Activated CD8-positive, alpha-beta memory T cell treated with anti-CD3 and anti-CD28 coated beads, Interleukin-2, amount 10 ng/mL, durations not matched to agents 7 days and 5 days (primary cell): Measurements from ENCODE around the gene CHCHD1. TPM values are rescaled to one million over a fixed set of nuclear protein-coding genes. Genes with fewer than 3 reads are reported as not detected.

Source experiments
- ATAC-seq: fragments of 150-1000 bp; cut with Tn5 transposase; one replicate; pipeline ENCODE4 v1.10.0; 2021; ENCODE audit warnings: moderate library complexity
- CTCF ChIA-PET: fragments of 350-600 bp; sonication (Branson Sonifier 250); formaldehyde crosslinking; loops from one replicate; lab custom pipeline; 2021; ENCODE audit warnings: antibody characterized with exemption; lab: Charles Lee
- DNase-seq: peaks from one replicate; pipeline ENCODE4 v3.0.0-alpha.2; 2020
- H3K27ac Mint-ChIP-seq: one replicate; pipeline ENCODE4 v1.8.0; 2021; ENCODE audit warnings: mild to moderate bottlenecking, mixed read lengths
- H3K27me3 Mint-ChIP-seq: one replicate; pipeline ENCODE4 v1.8.0; 2021; ENCODE audit warnings: mixed read lengths
- H3K36me3 Mint-ChIP-seq: one replicate; pipeline ENCODE4 v1.8.0; 2021; ENCODE audit warnings: mild to moderate bottlenecking, mixed read lengths
- H3K4me1 Mint-ChIP-seq: one replicate; pipeline ENCODE4 v1.8.0; 2021; ENCODE audit warnings: mixed read lengths
- H3K4me3 Mint-ChIP-seq: one replicate; pipeline ENCODE4 v1.8.0; 2021; ENCODE audit warnings: mild to moderate bottlenecking, moderate library complexity, mixed read lengths
- H3K9me3 Mint-ChIP-seq: one replicate; pipeline ENCODE4 v1.8.0; 2022; ENCODE audit warnings: low read depth, mixed read lengths
- total RNA-seq, 2 experiments: library from RNA; stranded (reverse); gene quantifications; one replicate each; pipeline ENCODE4 v1.2.3, GENCODE V29; 2021

CHCHD1 gene
- total RNA-seq, 2 experiments from 2014 or later, result 29.0 to 36.2 TPM

DNA sequence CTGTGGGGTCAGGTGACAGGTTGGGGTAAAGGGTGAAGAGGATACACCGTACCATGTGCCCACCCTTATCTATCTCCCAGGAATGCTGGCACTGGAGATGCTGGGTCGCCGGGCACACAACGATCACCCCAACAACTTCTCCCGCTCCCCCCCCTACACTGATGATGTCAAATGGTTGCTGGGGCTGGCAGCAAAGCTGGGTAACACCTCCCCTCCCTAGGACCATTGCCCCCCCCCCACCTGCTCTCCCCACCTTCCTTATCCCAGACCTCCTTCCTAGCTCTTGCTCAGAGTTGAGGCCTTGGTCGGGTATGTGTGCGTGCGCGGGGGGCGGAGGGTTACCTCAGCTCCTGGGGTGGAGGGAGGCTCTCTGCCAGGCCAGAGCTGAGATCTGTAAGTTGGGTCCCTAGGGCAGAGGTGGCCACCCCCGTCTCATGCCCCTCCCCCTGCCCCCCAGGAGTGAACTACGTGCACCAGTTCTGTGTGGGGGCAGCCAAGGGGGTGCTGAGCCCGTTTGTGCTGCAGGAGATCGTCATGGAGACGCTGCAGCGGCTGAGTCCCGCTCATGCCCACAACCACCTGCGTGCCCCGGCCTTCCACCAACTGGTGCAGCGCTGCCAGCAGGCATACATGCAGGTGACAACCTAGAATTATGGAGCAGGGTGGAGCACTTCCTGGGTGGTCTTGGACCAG, 18.9 kb downstream of the CHCHD1 start:
- Mint-ChIP-seq H3K27ac (no peak overlapping the region), H3K36me3 (peaks cover 23% of the 10 kb centered on the region), H3K27me3 (no peaks in the 10 kb centered on the region), H3K4me3 (no peak overlapping the region), H3K4me1 (peaks cover 11% of the 10 kb centered on the region), H3K9me3 (no peaks in the 10 kb centered on the region)
- DNase-seq, result no peak
- no peak for ATAC-seq
- CTCF ChIA-PET, result no interaction called here

DNA sequence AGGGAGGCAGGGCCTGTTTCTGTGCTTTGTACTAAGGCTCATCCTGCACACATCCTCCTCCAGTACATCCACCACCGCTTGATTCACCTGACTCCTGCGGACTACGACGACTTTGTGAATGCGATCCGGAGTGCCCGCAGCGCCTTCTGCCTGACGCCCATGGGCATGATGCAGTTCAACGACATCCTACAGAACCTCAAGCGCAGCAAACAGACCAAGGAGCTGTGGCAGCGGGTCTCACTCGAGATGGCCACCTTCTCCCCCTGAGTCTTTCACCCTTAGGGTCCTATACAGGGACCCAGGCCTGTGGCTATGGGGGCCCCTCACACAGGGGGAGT, 19.4 kb downstream of the CHCHD1 start:
- Mint-ChIP-seq H3K27ac (no peak overlapping the region), H3K36me3 (peaks cover 27% of the 10 kb centered on the region), H3K4me3 (no peak overlapping the region), H3K9me3 (no peaks in the 10 kb centered on the region), H3K27me3 (no peaks in the 10 kb centered on the region), H3K4me1 (peaks cover 14% of the 10 kb centered on the region)
- CTCF ChIA-PET, result no interaction called here
- DNase-seq (no peak), ATAC-seq (no peak)

DNA sequence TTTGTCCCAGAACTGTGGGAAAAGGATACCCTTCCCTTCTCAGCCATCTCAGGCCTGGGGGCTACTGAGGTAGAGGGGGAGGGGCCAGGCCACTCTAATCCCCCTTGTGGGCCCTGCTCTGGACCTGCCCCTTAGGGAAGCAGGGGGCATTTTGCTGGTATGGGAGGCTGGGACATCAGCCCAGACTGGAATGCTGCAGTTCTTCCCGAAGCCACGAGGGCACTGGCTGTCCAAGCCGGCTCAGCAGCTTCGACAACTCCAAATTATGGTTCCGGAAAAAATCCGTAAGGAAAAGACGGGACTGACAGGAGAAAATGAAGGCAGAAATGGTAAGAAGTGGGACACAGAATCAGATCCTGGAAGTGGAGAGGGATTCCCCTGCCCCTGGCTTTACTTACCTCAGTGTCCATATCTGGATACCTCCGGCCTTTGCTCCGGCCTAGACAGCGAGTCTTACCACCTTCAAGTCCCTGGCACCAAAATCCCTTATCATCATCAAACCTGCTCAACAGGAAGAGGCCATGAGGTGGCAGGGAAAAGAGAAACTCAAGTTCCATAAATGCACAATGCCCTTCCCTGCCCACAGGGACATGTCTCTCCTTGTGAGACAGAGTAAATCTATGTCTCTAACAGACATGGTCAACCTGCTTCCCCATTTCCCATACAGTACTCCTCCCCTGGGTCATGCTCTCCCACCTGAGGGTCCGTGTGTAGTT, 20.6 kb downstream of the CHCHD1 start:
- no peak overlapping the region for H3K4me3 Mint-ChIP-seq
- ATAC-seq (no peak), DNase-seq (no peak)
- no peaks in the 10 kb centered on the region for H3K27me3 Mint-ChIP-seq
- H3K27ac Mint-ChIP-seq, result no peak overlapping the region
- peaks cover 25% of the 10 kb centered on the region for H3K4me1 Mint-ChIP-seq
- no peaks in the 10 kb centered on the region for H3K9me3 Mint-ChIP-seq
- CTCF ChIA-PET, result interaction anchor here (1.2 kb wide), 1 partner anchor 9 kb away, joined by 3 read pairs; no protein-coding TSS in a partner anchor
- peaks cover 36% of the 10 kb centered on the region for H3K36me3 Mint-ChIP-seq

DNA sequence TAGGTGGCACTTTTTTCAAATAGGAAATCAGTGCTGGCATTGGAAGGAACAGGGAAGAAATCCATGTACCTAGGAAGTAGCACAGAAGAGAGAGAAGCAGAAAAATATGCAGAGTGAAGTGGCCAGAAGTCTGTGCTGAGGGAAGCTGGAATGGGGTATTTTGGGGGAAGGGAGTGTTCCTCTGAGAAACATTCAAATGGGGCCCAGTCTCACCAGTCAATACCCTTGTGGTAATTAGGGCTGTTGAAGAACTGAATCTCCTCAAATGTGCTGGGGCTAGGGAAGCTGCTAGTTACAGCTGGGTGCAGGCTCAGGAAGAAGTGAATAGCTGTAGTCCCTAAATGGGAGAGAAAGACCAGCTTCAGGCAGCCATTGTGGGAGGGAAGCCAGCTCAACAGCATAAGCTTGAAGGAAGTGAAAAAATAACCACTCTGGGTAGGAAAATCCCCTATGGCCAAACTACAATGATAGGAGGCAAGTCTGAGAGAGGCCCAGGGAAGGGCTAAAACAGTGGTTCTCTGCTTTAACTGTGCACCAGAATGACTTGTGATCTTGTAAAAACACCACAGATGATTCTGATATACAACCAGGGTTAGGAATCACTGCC, 21.9 kb downstream of the CHCHD1 start:
- H3K27ac Mint-ChIP-seq, result peak overlapping the region; percentile 52
- CTCF ChIA-PET, result interaction anchor here (1.2 kb wide), 1 partner anchor 10 kb away, joined by 3 read pairs; no protein-coding TSS in a partner anchor
- H3K36me3 Mint-ChIP-seq, result peaks cover 48% of the 10 kb centered on the region
- H3K27me3 Mint-ChIP-seq, result no peaks in the 10 kb centered on the region
- peaks cover 37% of the 10 kb centered on the region for H3K4me1 Mint-ChIP-seq
- DNase-seq, result no peak
- ATAC-seq, result no peak
- H3K9me3 Mint-ChIP-seq, result no peaks in the 10 kb centered on the region
- H3K4me3 Mint-ChIP-seq, result no peak overlapping the region

DNA sequence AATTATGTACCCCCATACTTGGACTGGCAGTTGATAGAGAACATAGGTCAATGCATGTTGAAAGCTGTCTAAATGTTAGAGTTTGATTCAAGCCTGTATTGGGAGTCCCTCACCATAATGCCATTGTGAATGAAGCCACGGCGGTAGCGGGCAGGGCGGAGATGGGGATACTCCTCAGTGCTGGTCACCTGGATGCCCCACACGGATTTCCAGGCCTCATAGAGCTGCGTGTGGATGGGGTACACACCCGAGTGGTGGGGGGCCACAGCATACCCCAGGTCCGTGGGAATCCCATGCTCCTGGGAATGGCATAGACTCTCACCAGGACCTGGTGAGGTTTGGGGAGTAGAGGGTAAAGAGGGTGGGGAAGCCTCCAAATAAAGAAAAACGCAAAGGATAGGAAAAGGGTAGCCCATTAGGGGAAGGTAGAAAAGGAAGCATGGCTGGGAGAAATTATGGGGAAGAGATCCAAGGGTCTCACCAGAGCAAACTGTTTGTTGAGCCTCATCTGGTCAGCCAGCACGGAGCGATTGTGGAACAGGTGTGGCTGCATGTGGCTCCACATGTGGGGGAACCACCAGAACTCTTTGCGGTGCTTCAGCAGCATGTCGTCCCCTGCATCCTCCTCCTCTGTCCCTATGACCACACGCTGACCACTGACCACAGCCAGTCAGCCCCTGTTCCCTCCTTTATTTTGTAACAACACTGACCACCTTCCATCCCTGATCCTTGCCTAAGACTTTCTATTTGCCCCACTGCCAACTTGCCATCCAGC, 24.5 kb downstream of the CHCHD1 start:
- Mint-ChIP-seq H3K27me3 (no peaks in the 10 kb centered on the region), H3K36me3 (peaks cover 53% of the 10 kb centered on the region), H3K4me3 (no peak overlapping the region), H3K4me1 (peaks cover 54% of the 10 kb centered on the region), H3K27ac (no peak overlapping the region), H3K9me3 (no peaks in the 10 kb centered on the region)
- CTCF ChIA-PET, result interaction anchor here (1.5 to 1.7 kb wide), 2 partner anchors 17 to 34 kb away, joined by 4 to 5 read pairs; a partner anchor contains a TSS
- DNase-seq, result no peak
- ATAC-seq, result no peak

DNA sequence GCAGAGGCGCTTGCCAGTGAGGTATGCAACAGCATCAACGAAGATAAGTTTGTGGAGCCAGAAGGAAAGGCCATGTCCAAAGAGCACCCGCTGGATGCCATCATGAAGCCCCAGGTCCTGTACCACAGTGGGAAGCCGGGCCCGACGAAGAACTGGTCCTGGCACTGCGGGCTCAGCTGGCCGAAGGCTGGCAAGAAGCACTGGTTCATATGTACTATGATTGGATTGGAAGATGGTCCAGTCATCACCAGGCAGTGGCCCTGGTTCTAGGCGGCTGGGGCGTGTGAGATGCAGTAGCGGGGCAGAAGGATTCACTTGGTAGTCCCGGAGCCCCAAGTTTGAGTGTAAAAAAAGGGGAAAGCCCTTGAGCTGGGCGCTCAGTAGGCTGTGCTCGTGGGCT, 25.6 kb downstream of the CHCHD1 start:
- no peak overlapping the region for H3K27ac Mint-ChIP-seq
- no peak for ATAC-seq

DNA sequence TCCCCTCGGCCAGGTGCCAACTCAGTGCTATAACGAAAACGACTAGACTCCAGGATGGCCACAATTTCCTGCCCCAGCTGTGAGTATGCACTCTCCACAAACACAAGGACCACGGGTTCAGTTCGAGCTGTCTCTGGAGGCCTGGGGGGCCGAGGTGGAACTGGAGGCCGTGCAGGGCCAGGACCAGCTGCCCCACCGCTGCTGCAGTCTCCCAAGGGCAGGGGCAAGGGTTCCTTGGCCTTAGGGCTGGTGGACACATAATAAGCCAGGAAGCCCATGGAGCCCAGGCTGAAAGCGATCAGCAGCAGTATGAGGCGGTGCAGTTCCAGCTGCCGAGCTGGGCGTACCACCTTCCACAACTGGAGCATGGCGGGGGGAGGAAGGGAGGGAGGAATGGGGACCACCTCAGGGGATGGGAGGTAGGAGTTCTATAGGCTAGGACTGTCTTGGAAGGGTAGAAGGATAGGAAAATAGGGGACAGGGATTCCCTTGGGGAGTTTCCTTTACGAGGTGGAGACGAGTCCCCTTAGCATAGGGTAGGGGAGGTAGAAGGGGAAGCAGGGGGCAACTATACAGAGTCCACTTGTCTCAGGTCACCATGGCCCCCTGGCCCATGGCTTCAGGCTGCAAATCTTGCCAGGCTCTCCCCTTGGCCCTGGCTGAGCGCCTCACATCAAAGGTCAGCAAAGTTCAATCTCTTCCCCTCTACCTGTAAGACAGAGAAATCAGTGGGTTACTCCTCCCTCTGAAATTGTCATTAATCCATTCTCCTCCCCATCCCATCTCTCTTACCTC, 26.4 kb downstream of the CHCHD1 start:
- Mint-ChIP-seq H3K4me1 (peaks cover 57% of the 10 kb centered on the region), H3K4me3 (no peak overlapping the region), H3K27ac (no peak overlapping the region), H3K27me3 (no peaks in the 10 kb centered on the region), H3K9me3 (no peaks in the 10 kb centered on the region), H3K36me3 (peaks cover 47% of the 10 kb centered on the region)
- no peak for ATAC-seq
- CTCF ChIA-PET, result interaction anchor here (1.0 to 2.6 kb wide), 2 partner anchors 29 to 40 kb away, joined by 3 to 10 read pairs; no protein-coding TSS in a partner anchor
- no peak for DNase-seq

More for the DNA sequence above, 25.6 kb downstream of the CHCHD1 start:
- Mint-ChIP-seq H3K9me3 (no peaks in the 10 kb centered on the region), H3K36me3 (peaks cover 51% of the 10 kb centered on the region), H3K27me3 (no peaks in the 10 kb centered on the region), H3K4me3 (no peak overlapping the region), H3K4me1 (peaks cover 55% of the 10 kb centered on the region)
- DNase-seq, result no peak
- CTCF ChIA-PET, result interaction anchor here (0.6 kb wide), 1 partner anchor 79 kb away, joined by 5 read pairs; no protein-coding TSS in a partner anchor

DNA sequence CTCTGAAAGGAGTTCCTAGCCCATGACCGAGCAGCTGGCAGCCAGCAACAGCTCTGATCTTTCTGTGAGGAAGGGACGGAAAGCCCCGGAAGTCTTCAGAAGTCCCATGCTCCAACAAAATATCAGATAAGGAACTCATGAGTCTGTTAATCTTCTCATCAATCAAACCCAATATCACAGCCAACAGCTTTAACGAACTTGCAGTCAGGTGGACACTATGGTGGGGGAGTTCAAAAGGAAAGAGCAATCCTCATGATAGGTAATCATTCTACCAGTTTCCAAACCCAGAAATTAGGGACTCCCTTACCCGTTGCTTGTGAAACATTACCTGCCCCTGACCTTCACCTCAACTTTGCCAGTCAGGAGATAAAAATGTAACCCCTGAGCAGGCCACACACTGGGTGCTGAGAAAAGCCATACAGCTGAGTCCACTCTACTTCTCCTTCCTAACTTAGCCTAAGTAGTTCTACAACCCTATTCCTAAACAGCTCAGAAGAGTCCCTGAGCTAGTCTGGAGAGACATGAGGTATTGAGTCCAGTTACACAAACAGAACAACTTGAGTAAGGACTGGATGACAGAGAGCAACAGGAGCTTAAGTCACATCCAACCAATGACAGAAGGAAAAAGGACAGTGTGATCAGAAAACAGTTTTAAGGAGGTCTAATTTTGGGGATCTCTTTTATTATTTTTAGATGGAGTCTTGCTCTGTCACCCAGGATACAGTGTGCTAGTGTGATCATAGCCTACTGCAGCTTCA, 27.4 kb downstream of the CHCHD1 start:
- H3K27me3 Mint-ChIP-seq, result no peaks in the 10 kb centered on the region
- no peaks in the 10 kb centered on the region for H3K9me3 Mint-ChIP-seq
- H3K4me3 Mint-ChIP-seq, result peak overlapping the region; percentile 37
- DNase-seq (no peak), ATAC-seq (no peak)
- H3K27ac Mint-ChIP-seq, result peak overlapping the region; percentile 10
- H3K4me1 Mint-ChIP-seq, result peaks cover 49% of the 10 kb centered on the region
- peaks cover 40% of the 10 kb centered on the region for H3K36me3 Mint-ChIP-seq
- CTCF ChIA-PET, result interaction anchor here (0.8 to 2.6 kb wide), 6 partner anchors 13 to 79 kb away, joined by 3 to 10 read pairs (median 3); no protein-coding TSS in a partner anchor

DNA sequence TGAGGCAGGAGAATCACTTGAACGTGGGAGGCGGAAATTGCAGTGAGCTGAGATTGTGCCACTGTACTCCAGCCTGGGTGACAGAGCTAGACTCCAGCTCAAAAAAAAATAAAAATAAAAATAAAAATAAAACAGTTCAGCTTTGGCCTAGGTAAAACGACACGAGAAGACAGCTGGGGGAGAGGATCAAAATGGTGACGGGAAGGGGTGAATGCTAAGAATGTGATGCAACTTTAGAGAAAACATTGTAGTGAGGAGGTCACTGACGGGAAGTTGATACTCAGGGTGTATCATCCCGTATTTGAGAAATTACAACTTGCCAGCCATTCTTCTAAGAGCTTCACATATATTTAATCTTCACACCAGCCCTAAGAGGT, 28.5 kb downstream of the CHCHD1 start:
- ATAC-seq (no peak), DNase-seq (no peak)
- CTCF ChIA-PET, result interaction anchor here (0.6 to 2.6 kb wide), 8 partner anchors 26 to 130 kb away, joined by 3 to 10 read pairs (median 3); a partner anchor contains a TSS
- Mint-ChIP-seq H3K27ac (peak overlapping the region; percentile 91), H3K36me3 (peaks cover 39% of the 10 kb centered on the region), H3K4me1 (peaks cover 48% of the 10 kb centered on the region), H3K4me3 (peak overlapping the region; percentile 87), H3K27me3 (no peaks in the 10 kb centered on the region), H3K9me3 (no peaks in the 10 kb centered on the region)

DNA sequence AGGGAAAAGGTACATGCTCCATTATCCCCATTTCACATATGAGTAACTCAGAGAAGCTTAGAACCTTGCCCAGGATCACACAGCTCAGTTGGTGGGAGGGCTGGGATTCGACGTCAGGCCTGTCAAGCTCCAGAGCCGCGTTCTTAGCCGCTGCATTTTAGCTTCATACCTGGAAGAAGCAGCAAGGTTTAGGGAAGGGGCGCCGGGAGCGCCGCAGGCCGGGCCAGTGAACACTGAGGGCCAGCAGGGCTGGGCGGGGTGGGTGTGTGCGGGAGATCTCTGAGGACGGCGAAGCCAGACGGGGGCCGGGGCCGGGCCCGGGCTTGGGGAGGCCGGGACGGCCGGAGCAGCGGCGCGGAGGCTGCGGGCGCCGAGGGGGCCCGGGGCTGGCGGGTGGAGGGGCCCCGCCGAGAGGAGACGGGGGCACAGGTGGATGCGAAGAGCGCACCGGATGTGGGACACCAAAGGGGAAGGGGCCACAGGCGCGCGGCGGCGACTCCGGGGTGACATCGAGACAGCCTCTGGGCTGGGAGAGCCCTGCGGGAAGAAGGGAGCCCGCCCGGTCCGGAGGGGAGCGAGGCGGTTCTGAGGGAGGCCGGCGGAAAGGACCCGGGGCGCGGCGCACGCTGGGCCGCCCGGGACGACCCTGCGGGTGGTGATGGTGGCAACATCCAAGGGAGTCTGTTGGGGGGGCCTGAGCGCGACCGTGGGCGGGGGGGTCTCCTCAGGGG, 29.1 kb downstream of the CHCHD1 start:
- peaks cover 34% of the 10 kb centered on the region for H3K36me3 Mint-ChIP-seq
- peak overlapping the region; percentile 91 for H3K27ac Mint-ChIP-seq
- H3K27me3 Mint-ChIP-seq, result no peaks in the 10 kb centered on the region
- CTCF ChIA-PET, result interaction anchor here (0.6 to 2.6 kb wide), 6 partner anchors 27 to 130 kb away, joined by 3 to 10 read pairs (median 4); a partner anchor contains a TSS
- H3K9me3 Mint-ChIP-seq, result no peaks in the 10 kb centered on the region
- DNase-seq (peak; percentile 74), ATAC-seq (peak; percentile 34)
- H3K4me1 Mint-ChIP-seq, result peaks cover 44% of the 10 kb centered on the region
- H3K4me3 Mint-ChIP-seq, result peak overlapping the region; percentile 87

DNA sequence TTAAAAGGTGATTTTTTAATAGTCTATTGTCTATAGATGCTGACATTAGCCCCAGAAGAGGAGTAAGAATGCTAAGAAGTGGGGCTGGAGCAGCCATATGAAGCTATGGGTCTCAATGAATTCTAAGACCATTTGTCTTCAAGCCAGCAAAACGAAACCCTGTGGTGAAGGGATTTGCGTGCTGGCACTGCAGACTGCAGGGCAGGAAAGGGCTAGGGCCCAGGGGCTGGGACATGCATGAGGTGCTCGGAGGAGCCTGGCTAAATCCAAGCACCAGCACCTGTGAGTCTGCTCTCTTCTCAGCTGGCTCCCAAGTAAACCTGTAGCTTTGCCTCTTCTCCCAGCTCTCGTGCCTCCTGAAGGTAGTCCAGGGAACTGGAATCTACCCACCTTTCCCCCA, 30.8 kb downstream of the CHCHD1 start:
- no peak overlapping the region for H3K4me3 Mint-ChIP-seq
- peaks cover 30% of the 10 kb centered on the region for H3K4me1 Mint-ChIP-seq
- H3K9me3 Mint-ChIP-seq, result no peaks in the 10 kb centered on the region
- ATAC-seq (no peak), DNase-seq (no peak)
- H3K27ac Mint-ChIP-seq, result peak overlapping the region; percentile 36
- H3K27me3 Mint-ChIP-seq, result no peaks in the 10 kb centered on the region
- peaks cover 17% of the 10 kb centered on the region for H3K36me3 Mint-ChIP-seq
- CTCF ChIA-PET, result interaction anchor here (1.0 kb wide), 1 partner anchor 67 kb away, joined by 6 read pairs; no protein-coding TSS in a partner anchor
